ENCODE measurements around the gene TCF7L1.
"Not testable (repeated sequence)": the region's sequence is repeated elsewhere in the genome, so short reads cannot be mapped to it uniquely, and the experiment has no call there.

TCF7L1 gene

DNA sequence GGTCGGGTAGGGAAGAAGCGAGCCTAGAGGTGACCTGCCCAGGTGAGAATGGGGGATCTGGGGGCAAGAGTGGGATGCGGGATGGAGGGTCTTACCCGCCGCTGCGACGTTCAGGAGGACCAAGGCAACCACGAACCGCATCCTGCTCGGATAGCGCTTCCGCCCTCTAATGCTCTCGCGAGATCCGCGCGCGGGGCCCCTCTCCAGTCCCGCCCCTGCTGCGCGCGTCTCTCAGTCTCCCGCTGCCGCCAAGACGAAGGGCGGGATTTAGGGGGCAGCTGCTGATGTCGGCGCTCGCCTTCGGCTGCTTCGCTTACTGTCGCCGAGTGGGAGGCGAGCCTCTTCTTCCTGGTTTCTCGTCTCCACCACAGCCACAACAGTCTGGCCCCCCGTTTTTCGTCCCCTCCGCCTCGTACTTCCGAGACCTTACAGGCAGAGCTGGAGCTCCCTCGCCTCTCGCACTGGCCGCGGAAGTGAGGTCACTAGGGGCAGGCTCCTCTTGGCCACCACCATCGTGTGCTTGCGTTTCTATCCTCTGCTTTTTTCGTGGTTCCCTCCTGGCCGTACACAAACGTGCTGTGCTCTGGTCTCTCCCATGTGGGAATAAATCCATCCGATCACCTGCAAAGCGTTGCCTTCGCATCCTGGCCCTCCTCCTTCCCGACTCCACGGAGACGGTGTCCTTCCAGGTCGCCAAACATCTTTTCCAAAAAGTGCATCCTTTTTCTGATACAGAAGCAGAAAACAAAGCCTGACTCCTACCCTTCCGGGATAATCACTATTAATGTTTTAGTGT is 194.8 kb downstream of the TCF7L1 start, which contains the start of gene TGOLN2:
TGOLN2 (minus strand) TSS at position 168 of the 796 bp plus-strand sequence; CDS start at position 141, 27 bp downstream.
- peak; percentile 89 to 91 for ATAC-seq

DNA sequence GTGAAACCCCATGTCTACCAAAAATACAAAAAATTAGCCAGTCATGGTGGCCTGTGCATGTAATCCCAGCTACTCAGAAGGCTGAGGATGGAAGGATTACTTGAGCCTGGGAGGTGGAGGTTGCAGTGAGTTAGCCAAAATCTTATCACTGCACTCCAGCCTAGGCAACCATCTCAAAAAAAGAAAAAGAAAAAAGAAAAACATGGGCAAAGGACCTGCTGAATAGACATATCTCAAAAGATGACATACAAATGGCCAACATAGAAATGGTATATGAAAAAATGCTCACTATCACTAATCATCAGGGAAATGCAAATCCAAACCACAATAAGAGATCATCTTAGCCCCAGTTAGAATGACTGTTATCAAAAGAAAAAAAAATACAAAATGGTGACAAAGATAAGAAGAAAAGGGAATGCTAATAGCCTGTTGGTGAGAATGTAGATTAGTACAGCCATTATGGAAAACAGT is 196.0 kb downstream of the TCF7L1 start:
- ATAC-seq: no peak

DNA sequence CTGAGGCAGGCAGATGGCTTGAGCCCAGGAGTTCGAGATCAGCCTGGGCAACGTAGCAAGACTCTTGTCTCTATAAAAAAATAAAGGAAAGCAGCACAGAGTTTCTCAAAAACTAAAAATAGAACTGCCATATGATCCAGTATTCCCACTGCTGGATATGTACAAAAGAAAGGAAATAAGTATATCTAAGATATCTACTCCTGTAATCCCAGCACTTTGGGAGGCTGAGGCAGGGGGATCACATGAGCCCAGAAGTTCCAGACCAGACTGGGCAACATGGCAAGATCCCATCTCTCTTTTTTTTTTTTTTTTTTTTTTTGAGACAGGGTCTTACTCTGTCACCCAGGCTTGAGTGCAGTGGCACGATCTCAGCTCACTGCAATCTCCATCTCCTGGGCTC is 196.5 kb downstream of the TCF7L1 start:
- not testable (repeated sequence) for ATAC-seq

DNA sequence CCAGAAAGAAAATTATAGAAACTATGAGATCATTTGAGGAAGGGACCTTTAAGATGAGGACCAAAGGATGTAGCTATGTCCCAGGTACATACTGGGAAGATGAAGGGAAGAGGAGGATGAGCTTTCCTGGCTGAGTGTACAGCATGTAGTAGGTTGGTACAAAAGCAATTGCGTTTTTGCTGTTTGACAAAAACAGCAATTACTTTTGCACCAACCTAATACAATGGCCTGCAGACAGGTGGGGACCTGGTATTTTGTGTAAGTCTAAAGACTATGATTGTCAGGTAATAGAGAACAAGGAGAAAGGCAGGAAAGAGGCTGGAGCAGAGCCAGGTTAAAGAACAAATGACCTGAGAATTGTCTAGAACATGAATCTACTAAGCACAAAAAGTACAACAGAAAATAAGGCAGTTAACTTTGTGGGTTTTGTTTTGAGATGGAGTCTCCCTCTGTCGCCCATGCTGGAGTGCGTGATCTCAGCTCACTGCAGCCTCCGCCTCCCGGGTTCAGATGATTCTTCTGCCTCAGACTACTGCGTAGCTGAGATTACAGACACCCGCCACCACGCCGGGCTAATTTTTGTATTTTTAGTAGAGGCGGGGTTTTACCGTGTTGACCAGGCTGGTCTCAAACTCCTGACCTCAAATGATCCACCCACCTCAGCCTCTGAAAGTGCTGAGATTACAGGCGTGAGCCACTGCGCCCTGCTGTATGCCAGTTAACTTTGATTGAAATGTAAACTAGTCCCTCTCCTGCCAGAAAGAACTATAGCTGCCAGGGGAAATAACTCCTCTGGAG is 197.8 kb downstream of the TCF7L1 start:
- ATAC-seq: no peak

DNA sequence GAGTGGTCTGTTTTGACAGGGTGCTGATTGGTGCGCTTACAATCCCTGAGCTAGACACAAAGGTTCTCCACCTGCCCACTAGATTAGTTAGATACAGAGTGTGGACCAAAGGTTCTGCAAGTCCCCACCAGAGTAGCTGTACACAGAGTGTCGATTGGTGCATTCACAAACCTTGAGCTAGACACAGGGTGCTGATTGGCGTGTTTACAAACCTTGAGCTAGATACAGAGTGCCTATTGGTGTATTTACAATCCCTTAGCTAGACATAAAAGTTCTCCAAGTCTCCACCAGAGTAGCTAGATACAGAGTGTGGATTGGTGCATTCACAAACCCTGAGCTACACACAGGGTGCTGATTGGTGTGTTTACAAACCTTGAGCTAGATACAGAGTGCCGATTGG is 200.7 kb downstream of the TCF7L1 start:
- ATAC-seq: not testable (repeated sequence)

DNA sequence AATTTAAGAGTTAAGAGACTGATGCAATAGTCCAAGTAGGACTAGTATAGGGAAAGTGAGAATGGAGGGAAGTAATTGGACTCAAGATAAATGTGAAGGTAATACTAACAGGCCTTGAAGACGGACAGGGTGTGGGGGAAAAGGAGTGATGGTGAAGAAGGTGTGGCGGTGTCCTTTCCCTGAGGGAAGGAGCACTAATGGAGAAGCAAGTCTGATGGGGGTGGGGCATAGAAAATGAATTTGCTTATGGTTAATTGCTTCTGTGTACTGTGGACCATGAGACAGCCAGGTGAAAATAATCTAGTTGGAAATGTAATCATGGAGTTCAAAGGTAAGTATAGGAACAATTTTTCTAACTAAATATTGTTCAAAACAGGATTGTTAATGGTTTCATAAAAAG is 201.7 kb downstream of the TCF7L1 start:
- ATAC-seq: no peak

DNA sequence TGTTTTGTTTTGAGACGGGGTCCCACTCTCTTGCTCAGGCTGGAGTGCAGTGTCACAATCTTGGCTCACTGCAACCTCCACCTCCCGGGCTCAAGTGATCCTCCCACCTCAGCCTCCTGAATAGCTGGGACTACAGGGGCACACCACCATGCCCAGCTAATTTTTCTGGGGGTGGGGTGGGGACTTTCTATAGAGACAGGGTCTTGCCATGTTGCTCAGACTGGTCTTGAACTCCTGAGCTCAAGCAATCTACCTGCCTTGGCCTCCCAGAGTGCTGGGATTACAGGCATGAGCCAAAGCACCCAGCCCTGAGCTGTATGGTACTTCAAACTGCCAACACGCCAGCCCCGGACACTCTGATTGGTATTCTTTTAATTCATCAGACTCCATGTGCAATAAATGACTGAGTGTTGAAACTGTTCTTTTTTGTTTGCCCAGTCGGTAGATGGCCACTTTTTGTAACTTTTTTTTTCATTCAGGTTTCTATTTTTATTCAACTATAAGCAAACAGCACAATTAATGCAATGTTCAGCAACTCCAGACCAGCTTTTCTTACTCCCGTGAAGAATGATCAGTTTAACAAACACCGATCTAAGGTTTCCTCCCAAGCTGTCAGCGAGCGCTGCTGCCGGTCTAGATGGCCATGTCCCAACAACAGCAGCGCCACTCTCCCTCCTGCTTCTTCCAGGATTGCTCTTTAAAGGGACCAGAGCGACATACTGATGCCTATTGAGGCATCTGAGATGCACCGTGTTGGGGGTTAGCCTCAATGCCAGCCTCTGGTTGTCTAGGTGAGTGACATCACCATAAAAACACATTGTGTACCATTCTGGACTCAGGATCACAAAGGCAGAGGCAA is 207.1 kb downstream of the TCF7L1 start:
- ATAC-seq: no peak

DNA sequence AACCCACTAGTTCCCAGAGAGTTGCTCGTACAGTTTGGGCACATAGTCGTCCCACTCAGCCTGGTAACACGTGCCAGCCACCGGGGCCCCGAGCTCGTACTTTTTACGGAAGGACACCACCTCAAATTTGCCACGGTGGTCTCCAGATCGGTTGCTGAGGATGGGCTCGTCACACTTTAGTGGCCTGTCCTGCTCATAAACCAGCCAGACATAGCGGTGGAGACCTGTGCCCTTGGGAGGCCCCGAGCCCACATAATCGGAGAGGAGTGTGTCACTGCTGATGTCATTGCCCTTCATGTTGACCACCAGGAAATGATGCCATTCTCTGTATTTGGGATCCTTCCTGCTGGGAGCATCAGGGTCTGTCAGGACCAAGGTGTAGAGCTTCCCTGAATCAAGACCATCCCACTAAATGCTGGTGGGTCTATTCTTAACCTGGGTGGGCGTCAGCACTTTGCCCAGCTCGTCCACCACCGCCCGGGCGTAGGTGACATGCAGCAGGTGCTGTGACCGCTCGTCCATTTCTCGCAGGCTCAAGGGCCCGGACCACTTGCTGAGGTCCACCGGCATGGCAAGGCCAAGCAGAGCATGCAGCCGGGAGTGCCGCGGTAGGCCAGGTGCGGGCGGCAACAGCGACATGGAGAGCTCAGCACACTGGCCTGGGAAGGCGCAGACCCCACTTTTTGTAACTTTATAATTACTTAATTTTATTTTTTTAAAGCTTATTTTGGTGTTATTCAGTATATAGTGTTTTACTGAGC is 208.3 kb downstream of the TCF7L1 start:
- ATAC-seq: no peak

DNA sequence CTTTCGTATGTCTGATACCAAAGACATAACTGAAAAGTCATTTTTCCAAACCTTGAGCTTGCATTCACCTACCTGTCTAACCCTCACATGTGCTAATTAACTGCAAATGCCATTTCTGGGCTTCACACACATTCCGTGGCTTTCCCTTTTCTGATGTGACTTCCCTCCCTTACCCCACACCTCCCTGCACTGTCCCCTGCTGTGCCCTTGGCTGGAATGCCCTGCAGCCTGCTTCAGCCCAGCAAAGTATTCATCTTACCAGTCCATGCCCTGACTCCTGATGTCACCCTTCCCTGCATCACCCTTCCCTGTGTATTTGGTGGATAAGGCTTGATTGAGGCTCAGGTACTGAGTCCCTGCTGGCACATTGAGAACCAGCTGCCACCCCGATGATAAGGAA is 209.0 kb downstream of the TCF7L1 start:
- no peak for ATAC-seq

DNA sequence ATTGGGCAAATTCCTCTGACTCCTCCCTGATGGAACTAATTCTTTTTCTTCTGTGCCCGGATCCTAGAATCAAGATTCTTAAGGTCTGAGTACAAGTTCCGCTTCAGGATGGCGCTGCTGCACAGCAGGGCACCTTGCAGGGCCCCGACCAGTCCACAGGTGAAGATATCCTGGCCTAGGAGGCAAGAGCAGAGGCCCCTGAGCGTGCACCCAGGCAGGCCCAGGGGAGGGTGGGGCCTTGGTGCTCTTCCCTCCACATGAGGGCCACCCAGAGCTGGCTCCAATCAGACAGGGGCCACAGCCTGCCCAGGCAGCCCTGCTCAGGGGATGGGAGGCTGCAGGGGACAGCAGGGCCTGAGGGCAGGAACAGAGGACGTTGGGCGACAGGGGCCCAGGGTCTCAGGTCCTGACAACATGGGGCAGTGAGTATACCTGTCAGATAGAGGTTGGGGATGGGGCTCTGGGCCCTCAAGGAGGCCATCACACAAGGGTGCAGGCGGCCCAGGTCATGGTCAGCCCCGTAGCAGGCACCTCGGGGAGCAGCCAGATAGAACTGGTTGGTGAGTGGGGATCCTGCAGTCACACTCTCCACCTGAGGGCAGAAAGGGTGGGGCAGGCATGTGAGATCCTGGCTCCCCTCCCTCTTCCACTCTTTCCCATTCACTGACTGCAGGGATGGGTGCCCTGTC is 210.2 kb downstream of the TCF7L1 start:
- not testable (repeated sequence) for ATAC-seq

DNA sequence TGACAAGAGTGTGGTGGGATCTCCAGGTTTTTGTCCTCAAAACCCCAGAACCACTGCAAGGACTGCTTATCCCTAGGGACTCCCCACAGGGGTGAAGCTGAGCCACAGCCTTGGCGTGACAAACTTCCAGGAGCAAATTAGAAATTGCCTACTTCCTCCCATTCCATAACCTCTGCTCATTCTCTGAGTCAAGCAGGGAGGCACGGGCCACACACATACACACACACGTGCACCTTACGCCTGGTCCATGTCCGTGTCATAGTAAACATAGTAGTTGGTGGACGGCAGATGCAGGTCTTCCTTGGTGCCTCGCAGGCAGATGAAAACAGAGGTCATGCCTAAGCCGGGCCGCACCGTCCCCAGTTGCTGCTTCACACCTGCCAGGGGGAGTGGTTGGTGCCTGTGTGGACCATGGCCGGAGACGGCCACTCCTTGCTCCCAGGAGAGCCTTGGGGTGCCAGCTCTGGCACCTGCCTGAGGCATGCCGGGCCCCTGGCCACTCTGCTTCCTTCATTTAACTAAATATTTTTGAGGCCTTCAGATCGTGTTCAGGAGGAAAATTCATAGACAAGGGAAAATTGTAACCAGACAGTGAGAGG is 211.3 kb downstream of the TCF7L1 start:
- ATAC-seq: no peak

DNA sequence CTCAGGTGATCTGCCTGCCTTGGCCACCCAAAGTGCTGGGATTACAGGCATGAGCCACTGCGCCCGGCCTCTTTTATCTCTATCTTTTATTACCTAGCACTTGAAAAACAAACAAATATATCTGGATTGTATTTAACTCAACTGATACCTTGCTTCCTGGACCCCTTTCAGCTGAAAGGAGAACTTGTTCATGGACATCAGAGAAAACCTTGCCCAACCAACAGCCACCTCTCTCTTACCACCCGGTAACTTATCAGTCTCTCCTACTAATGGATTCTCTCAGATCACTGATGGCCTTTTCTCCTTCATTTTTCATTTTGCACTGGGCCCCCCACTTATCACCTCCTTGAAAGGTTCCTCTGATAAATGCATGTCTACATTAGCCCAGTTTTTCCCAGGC is 214.4 kb downstream of the TCF7L1 start:
- ATAC-seq: no peak

DNA sequence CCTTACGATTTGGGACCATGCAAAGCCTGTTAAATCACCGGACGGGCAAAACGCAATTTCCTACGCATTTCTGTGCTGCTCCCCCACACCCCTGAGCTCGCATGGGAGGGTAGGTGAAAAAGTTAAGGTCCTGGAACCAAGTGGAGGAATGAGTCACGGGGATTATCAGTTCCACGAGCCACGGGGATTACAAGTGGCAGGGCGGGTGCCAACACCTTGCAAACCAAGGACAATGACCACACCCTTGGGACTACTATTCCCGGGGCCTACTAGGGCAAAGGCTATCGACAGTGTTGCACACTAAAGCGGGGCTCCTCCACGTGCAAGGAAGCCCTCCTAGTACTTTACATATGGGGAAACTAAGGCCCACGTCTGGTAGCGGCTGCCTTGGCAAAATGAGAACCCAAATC is 220.7 kb downstream of the TCF7L1 start:
- no peak for ATAC-seq

DNA sequence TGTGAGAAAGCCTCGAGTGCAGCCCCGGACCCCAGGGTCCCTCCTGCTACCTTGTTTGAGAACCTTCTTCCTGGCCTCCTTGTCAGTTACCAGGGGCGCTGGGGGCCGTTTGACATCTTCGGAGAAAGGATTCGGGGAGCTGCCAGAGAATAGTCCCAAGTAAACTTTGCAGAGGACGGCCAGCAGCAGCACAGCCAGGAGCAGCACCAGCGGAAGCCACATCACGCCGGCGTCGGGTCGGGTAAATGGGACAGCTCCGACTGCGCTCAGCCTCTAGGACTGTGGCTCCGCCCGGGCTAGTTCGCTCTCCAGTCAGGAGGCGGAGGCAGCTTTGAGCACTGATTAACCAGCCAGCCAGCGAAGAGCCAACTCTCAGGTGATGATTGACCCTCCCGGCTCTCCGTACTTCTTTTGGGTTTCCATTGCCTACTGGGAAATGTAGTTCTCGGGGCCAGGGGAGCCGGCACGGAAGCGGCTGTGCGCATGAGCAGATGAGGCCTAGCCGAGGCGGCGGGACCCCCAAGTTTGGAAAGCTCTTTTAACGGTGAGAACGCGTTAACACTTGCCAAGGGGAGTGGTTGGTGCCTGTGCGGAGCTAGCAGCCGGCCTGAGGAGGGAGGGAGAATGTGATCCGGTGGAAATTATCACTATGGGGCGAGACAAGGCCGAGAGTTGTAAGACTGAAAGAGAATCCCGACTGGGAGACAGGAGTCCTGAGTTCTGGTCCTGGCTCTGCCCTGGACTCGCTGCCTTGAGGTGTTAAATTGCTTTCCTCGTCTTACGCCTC is 221.3 kb downstream of the TCF7L1 start, which contains the start of the genes ELMOD3 and RETSAT:
ELMOD3 (plus strand) TSS at position 484 of the 787 bp plus-strand sequence. CDS start 2,430 bp downstream, outside the sequence.
RETSAT (minus strand) TSS at position 243 of the 787 bp plus-strand sequence; CDS start at position 222, 21 bp downstream.
- ATAC-seq: peak; percentile 99 to 100

DNA sequence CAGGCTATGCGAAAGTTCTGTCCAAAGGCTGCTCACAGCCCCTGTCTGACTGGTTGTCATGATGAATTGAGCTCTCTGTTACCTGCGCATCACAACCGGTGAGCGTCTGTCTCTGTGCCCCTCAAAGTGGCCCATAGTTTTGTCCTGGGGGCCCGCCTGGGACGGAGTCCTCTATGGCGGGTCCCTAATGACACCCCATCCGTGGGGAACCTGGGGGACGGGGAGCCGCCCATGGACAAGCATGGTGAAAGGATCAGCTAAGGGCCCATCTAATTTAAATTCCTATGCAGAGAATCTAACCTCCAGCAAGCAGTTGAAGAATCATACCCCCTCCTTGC is 221.8 kb downstream of the TCF7L1 start:
- ATAC-seq: peak; percentile 5 to 6

DNA sequence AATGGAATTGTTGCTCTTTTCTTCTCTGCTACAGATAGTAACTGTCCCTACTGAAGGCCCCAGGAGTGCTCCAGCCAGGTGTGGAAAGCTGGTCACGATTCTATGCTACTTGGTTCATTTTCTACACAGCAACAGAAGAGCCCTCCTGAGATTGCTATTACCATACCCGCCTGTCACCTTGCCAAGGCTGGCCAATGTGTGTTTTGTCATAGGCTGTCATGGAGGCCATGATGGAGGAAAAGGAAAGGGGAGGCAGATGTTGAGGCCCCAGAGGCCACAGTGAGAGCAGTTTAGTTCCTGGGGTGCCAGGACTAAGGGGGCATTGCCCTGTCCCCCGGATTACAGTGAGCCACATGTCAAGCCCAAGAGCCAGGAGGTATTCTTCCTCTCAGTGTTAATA is 222.3 kb downstream of the TCF7L1 start:
- no peak for ATAC-seq

DNA sequence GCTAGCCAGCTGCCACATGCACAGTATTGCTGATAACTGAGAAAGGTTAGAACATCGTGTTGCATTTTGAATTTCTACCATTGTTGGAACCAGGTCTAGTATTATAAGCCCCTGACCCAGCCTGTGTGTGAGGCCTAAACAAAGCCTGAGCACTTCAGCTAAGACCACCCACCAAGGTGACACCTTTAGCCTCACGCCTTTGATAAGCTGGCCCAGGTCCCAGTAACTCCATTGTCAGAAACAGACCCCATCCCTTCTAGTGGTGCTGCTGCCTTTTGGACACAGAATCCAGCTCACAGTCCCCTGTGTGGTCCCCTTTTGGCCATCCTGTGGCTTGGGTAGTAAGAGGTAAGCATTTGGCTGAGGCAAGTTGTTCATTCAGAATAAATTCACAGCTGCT is 223.0 kb downstream of the TCF7L1 start:
- ATAC-seq: no peak

DNA sequence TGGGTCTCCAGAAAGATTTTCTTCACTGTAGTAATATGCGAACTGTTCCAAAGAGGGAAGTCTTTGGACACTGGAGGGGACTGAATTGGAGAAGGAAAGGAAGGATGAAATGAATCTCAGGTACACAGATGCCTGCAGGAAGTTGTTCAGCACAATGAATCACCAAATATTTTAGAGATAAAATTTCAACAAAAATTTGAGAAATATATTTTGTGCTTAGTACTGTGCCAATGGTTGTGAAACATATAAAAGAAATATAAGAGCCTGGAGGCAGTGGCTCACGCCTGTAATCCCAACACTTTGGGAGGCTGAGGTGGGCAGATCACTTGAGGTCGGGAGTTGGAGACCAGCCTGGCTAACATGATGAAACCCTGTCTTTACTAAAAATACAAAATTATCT is 224.5 kb downstream of the TCF7L1 start:
- ATAC-seq: no peak
